DMS79 (cell line): ENCODE results near the gene CCDC83.

ENCODE experiments used
- DNase-seq: peaks from one replicate; lab custom pipeline; 2025; lab: John Stamatoyannopoulos, UW

The CCDC83 gene

DNA sequence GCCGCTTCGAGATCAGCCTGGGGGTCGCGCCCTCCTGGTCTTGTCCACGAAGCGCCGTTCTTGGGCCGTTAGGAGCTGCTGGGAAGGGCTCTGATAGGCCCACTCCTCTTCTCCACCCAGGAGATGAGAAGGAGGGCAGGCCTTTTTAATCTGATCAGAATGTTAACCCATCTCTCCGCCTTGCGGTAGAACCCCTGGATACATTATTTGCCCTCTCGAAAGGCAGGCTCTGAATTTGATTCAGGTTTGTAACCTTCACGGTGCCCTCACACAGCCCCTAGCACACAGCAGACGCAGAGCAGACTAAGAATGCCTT, at the start of gene CCDC83:
CCDC83 (plus strand) TSS at position 43 of the 316 bp plus-strand sequence. CDS start 9,741 bp downstream, outside the sequence.
- no peak for DNase-seq

DNA sequence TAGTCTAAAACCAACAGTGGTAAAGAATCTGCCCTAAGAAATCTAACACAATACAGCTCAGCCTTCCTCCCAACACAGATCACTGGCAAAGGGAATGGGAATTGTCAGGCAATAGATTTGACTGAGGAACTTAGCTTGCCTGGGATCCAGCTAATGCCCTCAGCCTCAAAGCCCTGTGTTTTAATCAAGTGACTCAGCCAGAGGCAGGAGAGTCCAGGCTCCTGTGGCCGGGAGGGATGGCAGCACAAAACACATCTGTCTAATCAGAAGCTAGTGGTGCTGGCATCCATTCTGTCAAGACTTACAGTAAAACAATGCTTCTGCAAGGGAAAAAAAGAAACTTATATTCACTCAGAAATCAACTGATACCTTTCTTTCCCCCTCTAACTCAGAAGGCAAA, 49.8 kb upstream of the CCDC83 start:
- no peak for DNase-seq

- DNase-seq: no peak
Measured at GRCh38 chr11:85806016-85806415, 49.2 kb upstream of the CCDC83 start.

- DNase-seq: peak; percentile 72
Measured at GRCh38 chr11:85806876-85807275, 48.3 kb upstream of the CCDC83 start.

DNA sequence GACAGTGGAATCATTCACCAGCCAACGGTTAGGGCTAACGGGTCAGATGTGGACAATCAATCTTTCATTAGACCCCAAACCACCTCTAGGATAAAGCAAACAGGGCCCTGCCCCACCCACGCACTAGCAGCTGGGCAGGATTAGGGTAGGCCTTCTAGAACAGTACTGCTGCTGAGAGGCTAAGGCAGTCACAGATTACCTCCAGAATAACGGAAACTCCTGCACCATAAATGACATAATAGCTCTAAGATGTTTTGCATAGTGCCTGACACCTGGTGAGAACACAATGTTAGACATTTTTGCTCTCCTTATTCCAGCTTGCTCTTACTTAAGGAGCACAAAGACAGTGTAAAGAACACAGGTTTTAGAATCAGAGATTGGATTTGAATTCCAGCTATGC, 46.0 kb upstream of the CCDC83 start:
- DNase-seq: no peak

- DNase-seq: no peak
Measured at GRCh38 chr11:85809863-85810262, 45.3 kb upstream of the CCDC83 start.

DNA sequence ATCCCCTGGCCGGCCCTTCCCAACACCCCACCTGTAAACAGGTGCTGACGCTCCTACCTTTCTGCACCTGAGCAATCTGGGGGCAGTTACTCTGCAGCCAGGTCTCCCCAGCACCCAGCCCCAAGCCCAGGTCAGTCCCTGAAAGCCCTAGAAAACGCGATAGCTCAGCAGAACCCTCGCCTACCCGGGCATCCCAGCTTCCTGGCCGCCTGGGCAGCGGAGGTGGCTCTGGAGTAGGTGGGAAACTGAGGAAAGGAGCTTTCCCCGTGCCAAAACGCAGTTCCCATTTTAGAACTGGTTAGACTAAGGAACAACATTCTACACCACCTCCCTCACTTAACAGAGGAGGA, 44.7 kb upstream of the CCDC83 start:
- no peak for DNase-seq

GRCh38 chr11:85810871-85811611, 44.1 kb upstream of the CCDC83 start, which contains the start of gene SYTL2:
Gene SYTL2, minus strand, starts transcription at chr11:85811141. Its CDS starts 53,416 bp downstream, at chr11:85757725.
- DNase-seq: peak; percentile 36

DNA sequence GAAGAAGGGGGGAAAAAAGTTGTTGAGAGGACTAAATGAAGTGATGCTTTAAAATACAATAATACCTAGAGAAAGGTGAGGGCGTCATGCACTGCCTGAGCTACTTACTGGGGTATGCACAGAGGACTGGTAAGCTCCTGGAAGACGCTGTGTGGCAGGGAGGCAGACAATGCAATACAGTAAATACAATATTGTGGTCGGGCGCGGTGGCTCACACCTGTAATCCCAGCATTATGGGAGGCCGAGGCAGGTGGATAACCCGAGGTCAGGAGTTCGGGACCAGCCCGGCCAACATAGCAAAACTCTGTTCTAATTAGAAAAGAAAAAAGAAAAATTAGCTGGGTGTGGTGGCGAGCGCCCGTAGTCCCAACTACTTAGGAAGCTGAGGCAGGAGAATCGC, 43.6 kb upstream of the CCDC83 start:
- DNase-seq: no peak

- no peak for DNase-seq
Measured at GRCh38 chr11:85813721-85814120, 41.5 kb upstream of the CCDC83 start.

- DNase-seq: no peak
Measured at GRCh38 chr11:85815186-85815931, 39.8 kb upstream of the CCDC83 start.

- DNase-seq: no peak
Measured at GRCh38 chr11:85819441-85819840, 35.7 kb upstream of the CCDC83 start.

GRCh38 chr11:85821636-85822035, 33.5 kb upstream of the CCDC83 start:
- no peak for DNase-seq

DNA sequence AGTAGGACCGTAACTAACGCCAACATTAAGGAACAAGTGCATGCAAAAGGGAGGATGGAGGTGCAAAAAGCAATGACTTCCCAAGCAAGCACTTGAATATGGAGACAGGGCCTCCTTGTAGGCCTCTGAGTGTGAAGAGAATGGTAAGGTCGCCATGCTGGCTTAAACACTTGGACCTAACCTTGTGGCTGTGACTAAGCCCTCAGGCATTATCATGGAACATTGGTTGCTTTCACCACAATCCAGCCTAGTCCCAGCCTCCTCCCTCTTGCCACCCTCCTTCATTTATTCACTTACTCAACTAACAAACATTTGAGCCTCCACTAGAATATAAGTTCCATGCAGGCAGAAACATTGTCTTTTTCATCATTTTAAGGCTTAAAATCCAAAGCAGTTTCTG, 32.4 kb upstream of the CCDC83 start:
- DNase-seq: no peak

DNA sequence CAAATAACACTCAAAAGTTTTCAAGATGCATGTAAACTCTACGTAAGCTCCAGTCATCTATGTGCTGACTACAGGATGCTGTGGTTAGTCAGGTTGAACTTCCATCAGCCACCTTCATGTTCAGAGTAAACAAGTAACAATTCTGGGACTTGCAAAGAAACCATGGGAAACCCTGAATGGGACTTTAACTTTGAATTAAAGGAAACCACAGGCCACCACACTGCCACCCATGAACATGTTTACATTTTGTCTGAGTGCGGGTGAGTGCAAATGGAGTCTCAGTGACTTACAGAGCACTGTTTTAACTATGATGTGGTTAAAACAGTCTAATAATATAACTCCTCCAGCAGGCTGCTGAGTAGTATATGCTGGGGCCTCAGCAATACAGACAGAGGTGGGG, 31.4 kb upstream of the CCDC83 start:
- no peak for DNase-seq

DNA sequence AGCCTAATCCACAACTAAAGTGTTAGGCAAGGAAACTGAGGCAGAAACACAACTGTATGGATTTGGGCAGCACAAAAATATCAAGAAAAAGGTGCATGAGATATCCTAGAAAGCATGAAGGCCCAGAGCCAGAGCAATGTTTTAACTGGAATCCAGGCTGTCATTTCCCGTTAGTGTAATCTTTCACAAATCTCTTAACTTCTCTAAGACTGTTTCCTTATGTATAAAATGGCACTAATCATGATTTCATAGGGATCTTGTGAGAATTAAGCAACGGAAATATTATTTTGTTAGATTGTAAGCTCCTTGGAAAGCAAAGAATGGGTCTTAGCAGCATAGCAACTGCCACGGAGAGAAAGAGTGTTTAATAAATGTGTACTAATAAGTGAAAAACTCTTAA, 29.6 kb upstream of the CCDC83 start:
- no peak for DNase-seq

- DNase-seq: no peak
Measured at GRCh38 chr11:85826116-85826855, 28.9 kb upstream of the CCDC83 start.

GRCh38 chr11:85827748-85828639, 27.2 kb upstream of the CCDC83 start:
- DNase-seq: no peak

GRCh38 chr11:85828640-85828978, 26.6 kb upstream of the CCDC83 start:
- no peak for DNase-seq

DNA sequence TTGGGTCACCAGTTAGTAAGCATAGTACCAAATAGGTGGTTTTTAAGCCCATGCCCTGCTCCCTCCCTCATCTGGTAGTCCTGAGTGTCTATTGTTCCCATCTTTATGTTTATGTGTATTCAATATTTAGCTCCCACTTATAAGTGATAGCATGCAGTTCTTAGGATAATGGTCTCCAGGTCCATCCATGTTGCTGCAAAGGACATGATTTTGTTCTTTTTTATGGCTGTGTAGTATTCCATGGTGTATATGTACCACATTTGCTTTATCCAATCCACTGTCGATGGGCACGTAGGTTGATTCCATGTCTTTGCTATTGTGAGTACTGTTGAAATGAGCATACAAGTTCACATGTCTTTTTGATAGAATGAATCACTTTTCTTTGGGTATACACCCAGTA, 26.0 kb upstream of the CCDC83 start:
- no peak for DNase-seq

DNA sequence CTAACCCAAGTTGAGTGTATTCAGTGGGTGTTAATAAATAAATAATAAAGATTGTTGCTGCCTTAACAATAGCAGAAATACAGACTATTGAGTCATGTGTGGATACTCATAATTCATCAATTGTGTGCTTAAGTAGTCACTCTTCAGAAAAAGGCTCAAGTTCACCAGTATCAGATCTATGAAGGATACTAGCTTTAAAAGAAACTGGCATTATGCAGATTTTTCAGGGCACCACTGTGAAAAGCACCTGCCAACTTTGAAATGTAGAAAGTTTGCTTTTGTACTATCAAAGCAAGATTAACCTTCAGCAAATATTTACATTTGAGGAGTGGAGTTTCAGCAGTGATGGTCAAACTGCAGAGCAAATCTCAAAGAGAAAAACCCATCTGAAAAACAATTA, 24.1 kb upstream of the CCDC83 start:
- no peak for DNase-seq

DNA sequence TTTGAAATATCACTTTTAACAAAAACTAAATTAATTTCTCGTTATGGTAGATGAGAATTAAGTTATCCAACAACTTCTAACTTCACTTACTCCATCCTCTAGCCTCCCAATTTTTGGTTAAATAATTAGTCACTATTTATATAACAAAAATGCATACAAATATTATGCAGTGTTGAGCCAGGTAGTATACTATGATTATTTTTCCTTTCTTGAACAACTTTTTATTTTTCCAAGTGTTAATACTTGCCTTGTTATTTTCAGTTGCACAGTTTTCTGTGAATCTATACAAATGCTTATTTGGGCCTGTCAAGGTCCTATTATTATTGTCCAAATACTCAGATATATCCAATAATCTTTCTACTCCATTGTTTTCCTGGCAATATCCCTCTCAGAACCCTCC, 19.9 kb upstream of the CCDC83 start:
- no peak for DNase-seq
